Left lung (tissue), 10 donors: Measurements from ENCODE around the gene ABRACL. TPM values are rescaled to one million over a fixed set of nuclear protein-coding genes. Genes with fewer than 3 reads are reported as not detected.

Experiments used
- ATAC-seq: fragments of 200-7000 bp; cut with Tn5 transposase; one replicate; pipeline ENCODE4 v1.9.1; 2020; ENCODE audit warnings: moderate library complexity
- DNase-seq, 4 donors: peaks; one replicate each; pipeline ENCODE4 v3.0.0-alpha.2; 2013 to 2020
- H3K27ac ChIP-seq, 2 donors: fragments of 200-600 bp; sonication (generic) in 1 of 2; one replicate each; pipeline versions ENCODE4 v1.5.0 to v1.8.0; 2020 to 2021
- H3K27me3 ChIP-seq, 2 donors: fragments of 200-600 bp; sonication (generic) in 1 of 2; one replicate each; pipeline versions ENCODE4 v1.5.0 to v1.8.0; 2020 to 2021
- H3K36me3 ChIP-seq, 2 donors: fragments of 200-600 bp; sonication (generic) in 1 of 2; one replicate each; pipeline versions ENCODE4 v1.5.0 to v1.8.0; 2020 to 2021
- H3K4me1 ChIP-seq, 2 donors: fragments of 200-600 bp; one replicate each; pipeline ENCODE4 v1.8.0; 2021
- H3K4me3 ChIP-seq, 2 donors: fragments of 200-600 bp; sonication (generic) in 1 of 2; one replicate each; pipeline versions ENCODE4 v1.5.0 to v1.8.0; 2020 to 2021; ENCODE audit warnings: mild to moderate bottlenecking in 1 of 2
- H3K9me3 ChIP-seq, 2 donors: fragments of 200-600 bp; sonication (generic) in 1 of 2; one replicate each; pipeline versions ENCODE4 v1.5.0 to v1.8.0; 2020 to 2021
- intact Hi-C, 2 donors: fragments of 100-400 bp; cut with DNase I; formaldehyde crosslinking; loops; one replicate each; pipeline versions ENCODE4 v1.11.2 to v1.14.2; 2022
- polyA plus RNA-seq, 6 donors: library from polyadenylated mRNA; unstranded; fragments of 120-200 nt; gene quantifications; one replicate each; pipeline ENCODE4 v1.2.1, GENCODE V29; 2013; ENCODE audit not compliant: insufficient read length in 6 of 6
- total RNA-seq, 2 donors: library from RNA; stranded (reverse); fragmentation: NEBNext Ultra II Directional; extraction: Animal tissue kit (Norgen Biotek cat#: 25700); gene quantifications; one replicate each; pipeline ENCODE4 v1.2.1, GENCODE V29; 2021
- TF ChIP-seq, protein P1 (sequence below), 2 donors: fragments of 200-600 bp; sonication (generic) in 1 of 2; IDR thresholded peaks; one replicate each; pipeline versions ENCODE4 v1.5.0 to v1.8.0; 2021; ENCODE audit warnings: antibody characterized with exemption in 2 of 2
- donor health status: DM: no; HTN: yes; CAD: no.
- donor health status: DM: no; HTN: no; CAD: no.

The ABRACL gene
- total and polyA plus RNA-seq, 8 donors: 26.0 to 40.2 (median 30.2) TPM

DNA sequence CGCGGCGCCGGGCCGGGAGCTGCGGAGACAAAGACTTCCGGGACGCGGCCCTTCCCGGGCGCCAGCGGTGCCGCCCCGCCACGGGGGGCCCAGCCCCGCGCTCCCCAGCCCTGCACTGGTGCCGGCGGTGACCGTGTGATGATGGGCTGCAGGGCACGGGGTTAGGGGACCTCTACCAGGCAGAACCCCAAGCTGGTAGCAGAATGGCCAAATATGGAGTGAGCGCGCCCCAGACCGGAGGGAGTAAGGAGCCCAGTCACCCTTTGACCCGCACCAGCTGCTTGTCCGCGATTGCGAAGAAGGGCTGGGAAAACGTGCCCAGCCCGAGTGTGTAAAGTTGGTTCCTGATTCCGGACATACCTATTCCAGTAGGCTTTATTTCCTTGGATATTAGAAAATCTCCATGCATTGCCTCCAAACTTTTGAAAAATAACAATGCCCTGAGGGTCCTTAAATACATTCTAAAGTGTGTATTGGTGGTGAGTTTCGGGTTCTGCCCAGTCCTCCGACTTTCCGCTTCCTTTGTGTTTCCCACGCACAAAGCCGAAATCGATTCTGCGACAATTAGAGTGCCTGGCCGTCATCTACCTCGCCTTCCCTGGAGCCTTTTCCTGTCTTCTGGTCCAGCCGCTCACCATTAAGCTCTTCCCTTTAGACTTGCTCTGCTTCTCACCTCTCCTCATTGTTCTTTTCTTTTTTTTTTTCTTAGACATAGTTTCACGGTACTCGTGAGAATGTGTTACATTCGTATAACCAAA lies 1.1 kb downstream of the ABRACL start:
- H3K4me1 ChIP-seq: peaks cover 5 to 35% of the 10 kb centered on the region in 2 donors
- TF ChIP-seq, protein P1, sequence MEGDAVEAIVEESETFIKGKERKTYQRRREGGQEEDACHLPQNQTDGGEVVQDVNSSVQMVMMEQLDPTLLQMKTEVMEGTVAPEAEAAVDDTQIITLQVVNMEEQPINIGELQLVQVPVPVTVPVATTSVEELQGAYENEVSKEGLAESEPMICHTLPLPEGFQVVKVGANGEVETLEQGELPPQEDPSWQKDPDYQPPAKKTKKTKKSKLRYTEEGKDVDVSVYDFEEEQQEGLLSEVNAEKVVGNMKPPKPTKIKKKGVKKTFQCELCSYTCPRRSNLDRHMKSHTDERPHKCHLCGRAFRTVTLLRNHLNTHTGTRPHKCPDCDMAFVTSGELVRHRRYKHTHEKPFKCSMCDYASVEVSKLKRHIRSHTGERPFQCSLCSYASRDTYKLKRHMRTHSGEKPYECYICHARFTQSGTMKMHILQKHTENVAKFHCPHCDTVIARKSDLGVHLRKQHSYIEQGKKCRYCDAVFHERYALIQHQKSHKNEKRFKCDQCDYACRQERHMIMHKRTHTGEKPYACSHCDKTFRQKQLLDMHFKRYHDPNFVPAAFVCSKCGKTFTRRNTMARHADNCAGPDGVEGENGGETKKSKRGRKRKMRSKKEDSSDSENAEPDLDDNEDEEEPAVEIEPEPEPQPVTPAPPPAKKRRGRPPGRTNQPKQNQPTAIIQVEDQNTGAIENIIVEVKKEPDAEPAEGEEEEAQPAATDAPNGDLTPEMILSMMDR (IDR thresholded peaks at IDR 0.05): no peak
- H3K27me3 ChIP-seq: no peaks in the 10 kb centered on the region
- intact Hi-C loops: no loop called here
- peak; percentile 59 to 93 (median 76) for DNase-seq
- no peaks in the 10 kb centered on the region for H3K9me3 ChIP-seq
- peak overlapping the region; percentile 89 to 93 for H3K4me3 ChIP-seq
- peak overlapping the region; percentile 81 to 97 for H3K27ac ChIP-seq
- ATAC-seq: peak; percentile 72
- H3K36me3 ChIP-seq: peaks cover 0 to 6% of the 10 kb centered on the region in 2 donors

DNA sequence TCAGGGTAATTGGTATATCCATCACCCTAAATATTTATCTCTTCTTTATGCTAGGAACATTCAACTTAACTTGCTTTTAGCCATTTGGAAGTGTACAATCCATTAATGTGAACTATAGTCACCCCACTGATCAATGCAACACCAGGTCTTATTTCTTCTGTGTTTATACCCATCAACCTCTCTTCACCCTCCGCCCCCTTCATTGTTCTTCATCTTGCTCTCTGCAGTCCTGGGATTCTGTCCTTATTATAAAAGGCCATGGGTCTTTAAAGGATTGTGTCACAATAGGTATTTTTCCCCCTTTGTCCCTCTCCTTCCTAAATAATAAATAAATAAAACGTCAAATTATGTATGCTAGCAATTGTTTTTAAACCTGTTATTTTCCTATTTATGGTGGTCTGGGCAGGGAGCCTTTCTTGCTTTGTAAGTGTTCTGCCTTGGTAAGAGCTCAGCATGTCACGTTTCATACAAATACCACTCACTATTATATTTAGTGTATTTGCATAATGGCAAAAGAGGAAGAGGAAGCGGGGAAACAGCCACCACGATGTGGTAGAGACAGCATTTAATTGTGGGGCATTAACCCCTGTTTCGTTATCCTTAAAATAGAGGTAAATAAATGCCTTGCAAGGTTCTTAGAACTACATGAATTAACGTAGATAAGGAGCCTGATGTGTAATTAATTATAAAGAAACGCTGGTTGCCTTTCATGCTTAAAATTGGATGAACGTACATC lies 1.9 kb downstream of the ABRACL start:
- no peaks in the 10 kb centered on the region for H3K27me3 ChIP-seq
- H3K36me3 ChIP-seq: peaks cover 0 to 13% of the 10 kb centered on the region in 2 donors
- intact Hi-C loops: no loop called here
- no peak for DNase-seq
- peak overlapping the region; percentile 89 to 93 for H3K4me3 ChIP-seq
- peak overlapping the region; percentile 81 to 97 for H3K27ac ChIP-seq
- H3K9me3 ChIP-seq: no peaks in the 10 kb centered on the region
- H3K4me1 ChIP-seq: peaks cover 5 to 35% of the 10 kb centered on the region in 2 donors
- no peak for ATAC-seq
- TF ChIP-seq, protein P1 (IDR thresholded peaks at IDR 0.05): no peak

DNA sequence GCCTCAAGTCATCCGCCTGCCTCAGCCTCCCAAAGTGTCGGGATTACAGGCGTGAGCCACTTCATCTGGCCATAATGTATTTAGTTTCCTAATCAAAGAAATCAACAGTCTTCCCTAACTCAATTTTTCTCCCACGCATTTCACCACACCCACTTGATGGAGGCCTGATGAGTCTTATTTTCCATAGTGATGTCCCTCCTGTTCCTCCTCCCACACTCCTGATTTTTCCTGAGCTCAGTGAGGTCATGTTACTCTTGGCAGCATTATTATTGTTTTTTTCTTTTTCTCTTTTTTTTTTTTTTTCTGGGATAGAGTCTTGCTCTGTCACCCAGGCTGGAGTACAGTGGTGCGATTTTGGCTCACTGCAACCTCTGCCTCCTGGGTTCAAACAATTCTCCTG lies 8.9 kb downstream of the ABRACL start:
- intact Hi-C loops: no loop called here
- Histone ChIP-seq H3K4me1 (peaks cover 0 to 4% of the 10 kb centered on the region in 2 donors), H3K27ac (no peak overlapping the region), H3K27me3 (no peaks in the 10 kb centered on the region), H3K9me3 (no peaks in the 10 kb centered on the region), H3K4me3 (no peak overlapping the region), H3K36me3 (peaks cover 0 to 72% of the 10 kb centered on the region in 2 donors)
- TF ChIP-seq, protein P1 (IDR thresholded peaks at IDR 0.05): no peak
- DNase-seq (no peak), ATAC-seq (no peak)

DNA sequence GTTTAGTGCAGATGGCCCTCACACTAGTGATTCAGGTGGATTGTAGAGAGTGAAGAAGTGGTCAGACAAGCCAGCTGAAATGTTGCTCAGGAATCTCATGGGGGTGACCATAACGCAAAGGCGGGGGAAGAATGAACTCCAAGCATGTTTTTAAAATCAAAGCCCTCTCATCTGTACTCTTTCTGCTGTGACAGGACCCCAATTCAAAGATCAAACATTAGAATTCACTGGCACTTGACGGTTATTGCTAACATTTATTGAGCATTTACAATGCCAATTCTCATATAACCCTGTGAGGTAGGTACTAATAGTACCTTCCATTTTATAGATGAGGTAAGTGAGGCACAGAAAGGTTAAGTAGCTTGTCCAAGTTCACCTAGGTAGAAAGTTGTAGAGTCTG lies 15.7 kb downstream of the ABRACL start:
- H3K27me3 ChIP-seq: no peaks in the 10 kb centered on the region
- intact Hi-C loops: no loop called here

More for the DNA sequence above, 15.7 kb downstream of the ABRACL start:
- DNase-seq (no peak), ATAC-seq (no peak)
- H3K27ac ChIP-seq: no peak overlapping the region
- H3K36me3 ChIP-seq: peaks cover 0 to 40% of the 10 kb centered on the region in 2 donors
- TF ChIP-seq, protein P1 (IDR thresholded peaks at IDR 0.05): no peak
- no peaks in the 10 kb centered on the region for H3K9me3 ChIP-seq
- no peak overlapping the region for H3K4me3 ChIP-seq
- no peaks in the 10 kb centered on the region for H3K4me1 ChIP-seq
